NOMO-1 (cell line): ENCODE measurements around the gene SMS.
A peak's percentile ranks its signal among the peaks of the same experiment; 100 is the strongest.

Experiments used
- DNase-seq, 2 experiments: peaks; one replicate each; lab custom pipeline; 2025; ENCODE audit not compliant: unreplicated experiment in 2 of 2; lab: John Stamatoyannopoulos, UW

The SMS gene

GRCh38 chrX:21940356-21940829 is at the start of gene SMS:
TSS of gene SMS (plus strand) at chrX:21940709. CDS start at chrX:21940825, 116 bp downstream.
- peak; percentile 20 to 32 for DNase-seq

DNA sequence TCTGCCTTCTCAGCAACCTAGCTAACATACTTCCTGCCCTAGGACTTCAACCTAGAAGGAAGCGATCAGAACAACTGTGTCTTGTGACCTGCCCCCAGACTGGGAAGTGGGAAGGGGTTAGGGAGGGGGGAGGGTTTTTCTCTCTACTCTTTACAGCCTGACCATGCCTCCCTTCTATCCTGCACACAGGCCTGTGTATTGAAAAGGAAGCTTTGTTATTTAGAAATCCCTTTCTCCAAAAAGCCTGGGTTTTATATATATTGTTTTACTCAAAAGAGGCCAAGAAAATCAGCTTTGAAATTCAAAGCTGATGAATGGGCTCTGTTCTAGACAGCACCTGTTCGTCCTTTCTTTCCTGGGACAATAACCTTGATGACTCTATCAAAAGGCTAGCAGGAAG is 35.2 kb upstream of the SMS start:
- DNase-seq, result no peak

DNA sequence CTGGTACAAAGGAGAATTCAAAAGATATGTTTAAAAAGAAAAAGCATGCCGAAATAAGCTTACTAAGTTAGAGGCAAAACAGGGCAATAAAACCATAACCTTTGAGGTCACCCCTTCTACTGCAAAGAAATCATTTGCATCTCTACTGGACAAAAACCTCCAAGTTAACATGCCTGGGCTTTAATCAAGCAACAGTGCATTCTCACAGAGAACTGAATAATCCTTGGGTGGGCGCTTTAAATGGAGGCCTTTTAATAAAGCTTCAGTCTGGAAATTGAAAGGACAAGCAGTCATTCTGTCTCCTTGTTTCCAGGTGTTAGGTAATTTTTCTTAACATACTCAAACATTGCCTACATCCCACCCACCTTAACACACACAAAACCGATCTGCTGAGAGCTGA is 34.6 kb upstream of the SMS start:
- DNase-seq, result no peak

GRCh38 chrX:21907260-21907659 is 33.2 kb upstream of the SMS start:
- no peak for DNase-seq

GRCh38 chrX:21911481-21911880 is 29.0 kb upstream of the SMS start:
- DNase-seq, result no peak

GRCh38 chrX:21912220-21912619 is 28.3 kb upstream of the SMS start:
- no peak for DNase-seq

- DNase-seq, result no peak
These were observed 27.5 kb upstream of the SMS start for GRCh38 chrX:21912989-21913388.

- peak; percentile 27 to 71 for DNase-seq
These were observed 14.4 kb upstream of the SMS start for GRCh38 chrX:21926116-21926515.

- DNase-seq, result peak; percentile 20 to 56
These were observed 13.8 kb upstream of the SMS start for GRCh38 chrX:21926527-21927278.

GRCh38 chrX:21929209-21929608 is 11.3 kb upstream of the SMS start:
- DNase-seq, result peak; percentile 28 to 68

- no peak for DNase-seq
These were observed 9.5 kb upstream of the SMS start for GRCh38 chrX:21930986-21931385.

GRCh38 chrX:21932292-21933002 is 8.1 kb upstream of the SMS start:
- peak; percentile 1 to 10 for DNase-seq

GRCh38 chrX:21933077-21933476 is 7.4 kb upstream of the SMS start:
- no peak for DNase-seq

- DNase-seq, result no peak
These were observed 6.1 kb upstream of the SMS start for GRCh38 chrX:21934414-21934813.

DNA sequence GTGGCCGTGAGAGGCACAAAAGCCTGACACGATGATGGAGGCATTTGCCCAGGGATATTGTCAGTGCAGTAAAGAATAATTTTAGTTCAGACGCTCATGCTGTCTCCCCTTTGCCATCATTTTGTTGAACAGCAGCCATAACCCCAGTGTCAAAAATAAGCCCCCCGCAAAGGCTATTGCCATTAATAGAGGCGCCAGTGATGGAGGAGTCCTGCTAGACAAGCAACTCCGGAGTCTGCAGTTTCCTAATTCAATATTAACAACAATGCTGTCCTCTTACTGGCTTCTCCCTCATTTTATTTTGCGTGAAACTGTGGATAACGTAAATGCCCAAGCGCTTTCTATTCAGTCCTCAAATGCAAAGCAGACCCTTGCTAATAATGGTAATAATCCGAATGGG is 603 bp upstream of the SMS start:
- no peak for DNase-seq

GRCh38 chrX:21943460-21944135 is 3.1 kb downstream of the SMS start:
- no peak for DNase-seq

GRCh38 chrX:21944136-21944615 is 3.7 kb downstream of the SMS start:
- DNase-seq, result no peak

DNA sequence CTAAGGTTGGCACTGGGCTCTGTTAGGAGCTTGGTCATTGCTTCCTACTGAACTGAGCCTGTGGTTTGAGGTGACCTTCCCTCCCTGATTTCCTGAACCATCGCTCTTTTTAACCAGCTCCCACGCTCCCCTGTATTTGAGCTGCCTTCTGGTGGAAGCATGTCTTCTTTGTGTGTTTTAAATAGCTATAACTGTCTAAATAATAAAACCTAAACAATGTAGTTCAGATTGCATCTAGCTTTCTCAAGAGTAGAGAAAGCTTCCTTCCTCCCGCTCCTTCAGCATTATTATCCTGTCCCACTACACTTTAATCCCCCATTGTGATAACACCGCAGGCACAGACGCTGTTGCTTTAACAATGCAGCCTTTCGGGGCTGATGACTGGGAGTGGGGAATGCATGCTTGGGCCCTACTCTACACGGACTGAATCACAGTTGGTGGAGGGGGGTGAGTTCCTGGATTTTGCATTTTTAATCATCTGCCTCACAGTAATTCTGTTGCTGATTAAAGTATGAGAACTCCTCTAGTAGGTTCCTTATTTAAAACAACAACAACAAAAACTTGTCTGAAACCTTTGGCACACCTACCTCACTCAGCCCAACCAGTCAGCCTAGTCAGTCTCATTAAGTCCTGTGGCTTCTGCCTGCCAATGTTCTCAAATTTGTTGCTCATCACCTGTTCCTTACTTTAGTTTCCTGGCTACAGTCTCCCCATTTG is 6.6 kb downstream of the SMS start:
- no peak for DNase-seq

GRCh38 chrX:21947671-21948070 is 7.2 kb downstream of the SMS start:
- no peak for DNase-seq

DNA sequence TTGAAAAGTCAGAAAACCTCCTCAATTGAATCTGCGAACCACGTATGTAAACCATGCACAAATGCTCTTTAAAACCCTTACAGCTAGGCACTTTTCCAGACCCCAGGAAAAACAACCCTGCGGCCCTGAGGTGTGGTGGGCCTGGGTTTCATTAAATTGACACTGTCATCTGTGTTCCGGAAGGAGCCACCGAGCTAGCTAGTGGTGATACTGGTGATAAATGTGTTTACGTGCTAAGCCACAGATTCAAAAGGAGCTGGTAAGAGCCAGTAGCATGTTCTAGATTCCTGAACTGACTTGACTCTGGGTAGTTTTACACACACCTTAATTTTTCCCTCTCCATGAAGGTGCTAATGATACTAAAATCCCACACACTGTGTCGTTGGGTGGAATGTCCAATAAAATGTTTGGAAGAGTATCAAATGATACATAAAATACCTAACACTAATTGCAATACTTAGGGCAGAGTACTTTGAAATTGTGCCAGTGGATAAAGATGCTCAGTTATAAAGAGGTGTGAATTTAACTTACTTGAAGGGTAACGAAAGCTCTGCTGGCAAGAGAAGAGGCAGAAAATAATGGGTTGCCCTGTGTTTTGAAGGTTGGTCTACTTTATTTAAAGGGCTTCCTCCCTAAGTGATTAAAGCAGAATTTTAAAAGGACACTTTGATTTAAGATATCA is 8.5 kb downstream of the SMS start:
- DNase-seq, result no peak
